Kidney (tissue), 14 donors: Measurements from ENCODE around the gene MAPKAP1. TPM values are rescaled to one million over a fixed set of nuclear protein-coding genes. Genes with fewer than 3 reads are reported as not detected.

Experiments used
- DNase-seq, 5 donors: peaks; one replicate each; pipeline ENCODE4 v3.0.0-alpha.2; 2013 to 2020
- FAIRE-seq: peaks from 2 replicates; lab custom pipeline; 2012; peaks lifted over from hg19 to GRCh38; lab: Jason Lieb, UNC
- H3K27ac ChIP-seq, 2 donors: one replicate each; pipeline ENCODE4 v1.7.0; 2013; ENCODE audit warnings: low read depth in 2 of 2, low read length in 2 of 2, inconsistent platforms in 1 of 2
- H3K27me3 ChIP-seq: one replicate; pipeline ENCODE4 v1.7.1; 2013; ENCODE audit warnings: low read length, inconsistent platforms; ENCODE audit not compliant: control insufficient read depth, insufficient read depth
- H3K36me3 ChIP-seq, 3 donors: one replicate each; pipeline versions ENCODE4 v1.7.0 to v1.7.1; 2013; ENCODE audit warnings: low read length in 3 of 3, control low read depth in 1 of 3, inconsistent platforms in 1 of 3; ENCODE audit not compliant: insufficient read depth in 3 of 3, control insufficient read depth in 2 of 3
- H3K4me1 ChIP-seq, 3 donors: one replicate each; pipeline versions ENCODE4 v1.7.0 to v1.7.1; 2013; ENCODE audit warnings: low read length in 3 of 3, inconsistent platforms in 1 of 3, low read depth in 1 of 3; ENCODE audit not compliant: control insufficient read depth in 2 of 3, insufficient read depth in 2 of 3
- H3K4me3 ChIP-seq, 3 donors: one replicate each; pipeline versions ENCODE4 v1.7.0 to v1.8.1; 2013; ENCODE audit warnings: low read length in 3 of 3, control low read depth in 1 of 3, inconsistent platforms in 1 of 3
- H3K9ac ChIP-seq, 3 donors: one replicate each; pipeline versions ENCODE4 v1.7.0 to v1.7.1; 2013; ENCODE audit warnings: low read length in 3 of 3, control low read depth in 1 of 3, inconsistent platforms in 1 of 3
- H3K9me3 ChIP-seq, 3 donors: one replicate each; pipeline versions ENCODE4 v1.7.0 to v1.7.1; 2013; ENCODE audit warnings: low read length in 3 of 3, control low read depth in 1 of 3, inconsistent platforms in 1 of 3; ENCODE audit not compliant: control insufficient read depth in 2 of 3, insufficient read depth in 1 of 3
- CTCF ChIP-seq: IDR thresholded peaks from 3 replicates; pipeline ENCODE4 v1.5.1; 2012; ENCODE audit warnings: mild to moderate bottlenecking, moderate library complexity, borderline replicate concordance; ENCODE audit not compliant: insufficient read depth; ENCODE audit errors: extremely low read depth
- intact Hi-C: fragments of 100-400 bp; cut with DNase I; formaldehyde crosslinking; loops from one replicate; pipeline ENCODE4 v1.11.1; 2022
- polyA plus RNA-seq: library from polyadenylated mRNA; stranded (reverse); fragments of 350-450 nt; fragmentation: Illumina TruSeq; extraction: RNeasy Lipid Tissue Mini Kit (QIAGEN cat#74804); gene quantifications from one replicate; pipeline ENCODE4 v1.2.3, GENCODE V29; 2014; ENCODE audit warnings: low read depth, low replicate concordance; ENCODE audit not compliant: insufficient read depth
- total RNA-seq: library from RNA; stranded (reverse); fragmentation: NEBNext Ultra II Directional; extraction: Animal tissue kit (Norgen Biotek cat#: 25700); gene quantifications from one replicate; pipeline ENCODE4 v1.2.1, GENCODE V29; 2021
- donor health status: control.
- donor health status: control.
- donor health status: control.
- donor health status: control.
- donor health status: control.
- donor health status: DM: yes; HTN: yes; CAD: no.
- donor health status: Normal renal cell carcinoma (clear cell type).

The MAPKAP1 gene
- total and polyA plus RNA-seq, 2 donors from 2014 or later: 70.5 to 99.4 TPM

- no peaks in the 10 kb centered on the region for H3K4me1 ChIP-seq
- DNase-seq: peak in 1 of 5 donors; percentile 40
- no peak overlapping the region for H3K4me3 ChIP-seq
- FAIRE-seq: no peak
- H3K36me3 ChIP-seq: peaks cover 0 to 2% (median 0%) of the 10 kb centered on the region in 3 donors
- TF ChIP-seq CTCF: no peak
- intact Hi-C loops: no loop called here
- no peaks in the 10 kb centered on the region for H3K27me3 ChIP-seq
- H3K9ac ChIP-seq: no peak overlapping the region
- H3K9me3 ChIP-seq: no peaks in the 10 kb centered on the region
- H3K27ac ChIP-seq: no peak overlapping the region
Observed at GRCh38 chr9:125691869-125692268, 15.1 kb downstream of the MAPKAP1 start.

GRCh38 chr9:125690679-125691078, 16.3 kb downstream of the MAPKAP1 start:
- no peak for DNase-seq
- no peaks in the 10 kb centered on the region for H3K27me3 ChIP-seq
- no peak overlapping the region for H3K4me3 ChIP-seq
- H3K36me3 ChIP-seq: peaks cover 0 to 3% (median 0%) of the 10 kb centered on the region in 3 donors
- H3K9me3 ChIP-seq: no peaks in the 10 kb centered on the region
- H3K9ac ChIP-seq: no peak overlapping the region
- H3K4me1 ChIP-seq: no peaks in the 10 kb centered on the region
- H3K27ac ChIP-seq: no peak overlapping the region
- no peak for TF ChIP-seq CTCF
- FAIRE-seq: no peak
- intact Hi-C loops: no loop called here

GRCh38 chr9:125687163-125687863, 19.7 kb downstream of the MAPKAP1 start:
- DNase-seq: no peak
- no peak for TF ChIP-seq CTCF
- FAIRE-seq: no peak

More at GRCh38 chr9:125687163-125687863, 19.7 kb downstream of the MAPKAP1 start:
- intact Hi-C loops: no loop called here
- no peak overlapping the region for H3K27ac ChIP-seq
- H3K9me3 ChIP-seq: no peaks in the 10 kb centered on the region
- no peaks in the 10 kb centered on the region for H3K27me3 ChIP-seq
- no peak overlapping the region for H3K4me3 ChIP-seq
- H3K36me3 ChIP-seq: peaks cover 0 to 4% (median 0%) of the 10 kb centered on the region in 3 donors
- H3K9ac ChIP-seq: no peak overlapping the region
- no peaks in the 10 kb centered on the region for H3K4me1 ChIP-seq
